ENCODE results near the gene RAB11FIP3.

RAB11FIP3 gene

GRCh38 chr16:534856-535445, 109.5 kb downstream of the RAB11FIP3 start:
- DNase-seq = no peak

- no peak for DNase-seq
These were observed 110.3 kb downstream of the RAB11FIP3 start for GRCh38 chr16:535446-536405.

- DNase-seq = no peak
These were observed 111.3 kb downstream of the RAB11FIP3 start for GRCh38 chr16:536746-537145.

GRCh38 chr16:537415-538335, 112.2 kb downstream of the RAB11FIP3 start:
- DNase-seq = no peak

GRCh38 chr16:539901-540530, 114.6 kb downstream of the RAB11FIP3 start:
- DNase-seq = no peak

GRCh38 chr16:540645-541340, 115.3 kb downstream of the RAB11FIP3 start:
- no peak for DNase-seq

- DNase-seq = no peak
These were observed 118.1 kb downstream of the RAB11FIP3 start for GRCh38 chr16:543301-544164.

GRCh38 chr16:544517-544916, 119.1 kb downstream of the RAB11FIP3 start:
- DNase-seq = no peak

- DNase-seq = peak; percentile 46 to 61
These were observed 121.7 kb downstream of the RAB11FIP3 start for GRCh38 chr16:546909-547770.

GRCh38 chr16:548586-548985, 123.1 kb downstream of the RAB11FIP3 start:
- no peak for DNase-seq

- no peak for DNase-seq
These were observed 124.3 kb downstream of the RAB11FIP3 start for GRCh38 chr16:549544-550263.

- DNase-seq = no peak
These were observed 125.8 kb downstream of the RAB11FIP3 start for GRCh38 chr16:551210-551609.

GRCh38 chr16:552171-552570, 126.7 kb downstream of the RAB11FIP3 start:
- DNase-seq = no peak

- no peak for DNase-seq
These were observed 128.3 kb downstream of the RAB11FIP3 start for GRCh38 chr16:553601-554296.

GRCh38 chr16:554297-554621, 128.8 kb downstream of the RAB11FIP3 start:
- no peak for DNase-seq

GRCh38 chr16:554640-555365, 129.4 kb downstream of the RAB11FIP3 start:
- no peak for DNase-seq

- no peak for DNase-seq
These were observed 130.4 kb downstream of the RAB11FIP3 start for GRCh38 chr16:555528-556473.
